ENCODE data around the gene KISS1R. TPM values are rescaled to one million over a fixed set of nuclear protein-coding genes. Genes with fewer than 3 reads are reported as not detected.
A peak's percentile ranks its signal among the peaks of the same experiment; 100 is the strongest.
"Not testable (repeated sequence)": the region's sequence is repeated elsewhere in the genome, so short reads cannot be mapped to it uniquely, and the experiment has no call there.

The KISS1R gene
- total RNA-seq, 1 experiment from 2014 or later: not detected

DNA sequence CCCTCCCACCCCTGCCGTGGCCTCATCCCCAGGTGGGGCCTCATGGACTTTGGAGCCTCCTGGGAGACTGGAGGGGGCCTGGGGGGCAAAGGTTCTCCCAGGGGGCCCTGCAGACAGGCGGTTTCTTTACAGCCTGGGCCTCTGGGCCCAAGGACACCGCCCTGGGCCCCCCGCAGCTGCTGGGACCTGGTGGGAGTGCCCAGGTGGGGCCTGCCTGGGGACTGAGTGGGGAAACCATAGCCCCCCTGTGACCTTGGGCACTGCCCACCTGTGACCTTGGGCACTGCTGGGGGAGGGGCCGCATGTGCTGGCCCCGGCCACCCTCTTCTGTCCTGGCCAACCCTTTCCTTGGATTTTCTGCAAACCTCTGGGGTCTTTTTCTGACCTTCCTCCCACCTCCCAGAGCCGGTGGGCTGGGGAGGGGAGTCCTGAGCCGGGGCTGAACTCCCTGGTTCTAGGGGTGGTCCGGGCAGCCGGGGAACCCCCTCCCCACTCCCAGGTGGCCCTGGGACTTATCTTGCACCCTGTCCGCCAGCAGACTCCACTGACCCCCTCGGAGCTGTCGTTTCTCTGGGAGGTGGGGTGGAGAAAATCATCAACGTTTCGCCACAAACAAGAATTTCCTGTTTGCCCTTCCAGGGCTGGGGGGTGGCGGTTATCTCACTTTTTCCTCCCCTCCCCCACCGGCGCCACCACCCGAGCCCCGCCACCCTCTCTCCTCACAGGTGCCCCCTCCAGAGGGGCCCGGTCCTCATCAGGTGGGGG, 35.7 kb downstream of the KISS1R start:
- DNase-seq (ENCODE audit: low spot score): no peak

- no peak for DNase-seq (ENCODE audit: low spot score)
Measured at GRCh38 chr19:953445-954271, 36.5 kb downstream of the KISS1R start.

GRCh38 chr19:954272-954671, 37.1 kb downstream of the KISS1R start:
- no peak for DNase-seq (ENCODE audit: low spot score)

DNA sequence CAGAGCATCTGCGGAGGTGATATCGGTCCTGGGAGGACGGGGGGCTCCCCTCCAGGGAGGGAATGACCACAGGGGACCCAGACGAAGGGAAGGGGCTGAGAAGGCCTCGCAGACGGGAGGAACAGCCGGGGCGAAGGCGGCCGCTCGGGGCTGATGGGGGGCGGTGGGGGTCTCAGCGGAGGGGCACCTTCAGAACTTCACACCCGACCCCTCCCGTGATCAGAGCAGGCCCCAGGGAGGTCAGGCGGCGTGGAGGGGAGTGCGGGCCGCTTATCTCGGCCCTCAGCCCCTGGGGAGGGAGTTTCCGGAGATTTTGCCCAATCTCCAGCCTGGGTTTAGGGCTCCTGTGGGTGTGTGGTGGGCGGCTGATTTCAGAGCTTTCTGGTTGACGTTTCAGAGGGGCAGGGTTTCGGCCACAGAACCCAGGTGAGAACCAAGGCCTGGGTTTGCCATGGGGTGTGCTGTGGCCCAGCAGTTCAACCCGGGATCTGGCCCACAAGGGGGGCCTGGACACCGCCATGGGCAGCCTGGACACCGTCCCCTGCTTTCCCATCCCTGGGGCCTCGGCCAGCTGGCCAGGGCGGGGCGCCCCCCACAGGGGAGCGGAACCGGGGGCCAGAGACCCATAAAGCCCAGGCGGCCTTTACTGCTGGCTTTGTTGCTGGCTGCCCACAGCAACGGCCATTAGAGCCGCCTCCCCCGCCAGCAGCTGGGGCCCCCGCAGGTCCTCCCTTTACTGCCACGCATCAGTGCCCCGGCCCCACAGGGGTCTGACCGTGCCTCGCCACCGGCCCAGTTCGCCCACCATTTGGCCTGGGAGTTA, 37.8 kb downstream of the KISS1R start:
- DNase-seq (ENCODE audit: low spot score): no peak

DNA sequence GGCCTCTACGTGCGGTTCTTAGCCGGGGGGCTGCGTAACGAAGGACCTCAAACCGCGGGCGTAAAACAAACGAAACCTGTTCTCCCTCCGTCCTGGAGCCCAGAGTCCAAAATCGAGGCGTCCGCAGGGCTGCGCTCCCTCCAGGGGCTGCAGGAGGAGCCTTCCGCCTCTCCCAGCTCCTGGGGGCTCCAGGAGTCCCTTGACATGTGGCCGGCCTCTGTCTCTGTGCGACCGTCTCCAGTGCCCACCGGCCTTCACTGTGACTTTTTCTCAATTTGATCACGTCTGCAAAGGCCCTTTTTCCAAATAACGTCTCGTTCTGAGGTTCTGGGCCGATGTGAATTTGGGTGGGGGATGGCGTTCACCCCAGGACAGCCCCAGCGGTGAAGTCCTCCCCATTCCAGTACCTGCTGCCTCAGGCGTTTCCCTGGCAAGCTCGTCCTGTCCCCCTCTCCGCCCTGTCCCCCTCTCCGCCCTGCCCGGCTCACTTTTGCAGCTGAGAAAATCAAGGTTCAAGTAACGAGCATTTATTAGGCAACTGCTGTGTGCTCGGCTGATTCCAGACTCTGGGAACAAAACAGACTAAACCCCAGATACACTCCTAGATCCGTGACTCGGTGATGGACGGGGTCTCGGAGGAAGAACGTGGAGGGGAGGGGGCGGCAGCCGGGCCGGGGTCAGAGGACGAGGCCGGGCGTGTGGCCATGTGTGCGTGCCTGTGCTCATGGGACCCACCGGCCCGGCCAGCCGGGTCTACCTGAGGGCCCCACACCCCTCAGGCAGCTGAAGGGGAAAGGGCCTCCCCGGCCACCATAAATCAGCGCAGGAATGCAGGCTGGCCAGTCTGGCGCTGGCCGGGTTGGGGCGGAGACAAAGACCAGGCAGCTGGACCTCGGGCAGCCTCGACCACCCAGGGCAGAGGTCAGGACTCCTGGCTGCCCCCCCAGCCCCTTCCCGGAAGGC, 39.0 kb downstream of the KISS1R start:
- peak; percentile 57 for DNase-seq (ENCODE audit: low spot score)

GRCh38 chr19:956766-957440, 39.8 kb downstream of the KISS1R start:
- peak; percentile 78 for DNase-seq (ENCODE audit: low spot score)

- not testable (repeated sequence) for DNase-seq (ENCODE audit: low spot score)
Measured at GRCh38 chr19:957578-957977, 40.4 kb downstream of the KISS1R start.

GRCh38 chr19:958967-959855, 42.1 kb downstream of the KISS1R start:
- DNase-seq (ENCODE audit: low spot score): peak; percentile 71

GRCh38 chr19:960020-960419, 42.9 kb downstream of the KISS1R start:
- DNase-seq (ENCODE audit: low spot score): no peak

DNA sequence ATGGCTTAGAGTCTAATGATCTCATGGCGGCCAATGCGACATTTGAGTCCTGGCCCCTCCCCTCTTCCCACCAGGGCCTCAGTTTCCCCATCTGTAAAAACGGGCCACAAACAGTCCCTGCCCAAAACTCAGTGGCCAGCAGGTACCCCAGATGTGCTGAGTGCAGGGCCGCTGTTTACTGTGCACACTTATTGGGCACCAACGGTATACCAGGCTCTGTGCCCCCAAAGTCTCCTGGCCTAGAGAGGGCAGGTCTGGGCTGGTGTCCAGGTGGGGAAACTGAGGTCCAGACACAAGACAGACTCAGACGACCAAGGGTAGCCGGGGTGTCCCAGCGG, 43.4 kb downstream of the KISS1R start:
- DNase-seq (ENCODE audit: low spot score): no peak

DNA sequence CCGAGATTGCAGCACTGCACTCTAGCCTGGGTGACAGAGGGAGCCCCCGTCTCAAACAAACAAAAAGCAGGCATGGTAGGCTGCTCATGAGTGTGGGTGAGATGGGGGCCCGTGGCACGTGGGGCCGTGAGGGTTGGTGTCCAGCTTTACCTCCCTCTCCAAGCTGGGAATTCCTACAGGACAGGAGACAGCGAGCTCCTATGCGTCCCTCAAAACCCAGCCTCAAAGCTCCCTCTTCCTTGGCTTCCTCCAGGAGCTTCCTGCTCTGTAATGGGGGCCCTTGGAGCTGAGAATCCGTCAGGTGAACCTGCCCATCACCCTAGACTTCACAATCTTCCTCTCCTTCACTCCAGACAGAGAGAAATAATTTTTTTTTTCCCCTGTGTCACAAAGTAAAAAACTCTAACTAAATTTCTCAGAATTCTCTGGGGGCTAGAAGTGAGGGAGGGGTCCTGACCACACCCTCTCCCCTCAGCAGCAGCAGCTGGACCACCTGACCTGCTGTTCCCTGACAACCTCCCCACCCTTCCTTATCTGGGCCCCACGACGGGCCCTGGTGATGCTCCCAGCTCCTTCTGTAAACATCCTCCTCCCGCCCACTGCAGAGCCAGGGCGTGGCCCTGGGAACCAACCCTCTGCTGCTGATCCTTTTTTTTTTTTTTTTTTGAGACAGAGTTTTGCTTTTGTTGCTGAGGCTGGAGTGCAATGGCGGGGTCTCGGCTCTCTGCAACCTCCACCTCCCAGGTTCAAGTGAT, 44.9 kb downstream of the KISS1R start:
- peak; percentile 68 for DNase-seq (ENCODE audit: low spot score)

DNA sequence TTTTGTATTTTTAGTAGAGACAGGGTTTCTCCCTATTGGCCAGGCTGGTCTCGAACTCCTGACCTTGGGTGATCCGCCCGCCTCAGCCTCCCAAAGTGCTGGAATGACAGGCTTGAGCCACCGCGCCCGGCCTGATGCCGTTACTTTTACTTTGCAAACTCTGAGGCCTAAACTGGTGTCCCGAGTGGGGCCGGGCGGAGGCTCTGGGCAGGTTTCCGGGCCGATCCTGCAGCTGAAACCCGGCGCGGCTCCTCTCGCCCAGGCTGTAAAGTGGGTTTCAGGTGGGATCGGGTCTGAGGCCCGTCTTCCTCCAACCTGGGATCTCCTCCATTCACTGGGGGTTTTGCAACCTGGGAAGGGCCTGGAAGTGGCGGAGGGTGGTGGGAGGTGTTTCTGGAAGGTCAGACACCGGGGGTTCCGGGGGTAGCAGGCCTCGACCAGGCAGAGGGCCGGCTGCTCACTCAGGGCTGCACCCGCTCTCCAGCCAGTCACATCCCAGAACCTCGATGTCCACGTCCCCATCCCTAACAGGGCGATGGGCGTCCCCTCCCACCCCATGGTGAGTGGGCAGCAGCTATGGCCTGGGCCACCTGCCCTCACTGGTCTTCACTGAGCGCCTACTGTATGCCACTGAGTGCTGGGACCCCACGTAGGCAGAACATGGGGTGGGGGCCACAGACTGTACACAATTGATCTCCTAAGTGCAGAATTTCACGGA, 45.7 kb downstream of the KISS1R start:
- DNase-seq (ENCODE audit: low spot score): no peak

DNA sequence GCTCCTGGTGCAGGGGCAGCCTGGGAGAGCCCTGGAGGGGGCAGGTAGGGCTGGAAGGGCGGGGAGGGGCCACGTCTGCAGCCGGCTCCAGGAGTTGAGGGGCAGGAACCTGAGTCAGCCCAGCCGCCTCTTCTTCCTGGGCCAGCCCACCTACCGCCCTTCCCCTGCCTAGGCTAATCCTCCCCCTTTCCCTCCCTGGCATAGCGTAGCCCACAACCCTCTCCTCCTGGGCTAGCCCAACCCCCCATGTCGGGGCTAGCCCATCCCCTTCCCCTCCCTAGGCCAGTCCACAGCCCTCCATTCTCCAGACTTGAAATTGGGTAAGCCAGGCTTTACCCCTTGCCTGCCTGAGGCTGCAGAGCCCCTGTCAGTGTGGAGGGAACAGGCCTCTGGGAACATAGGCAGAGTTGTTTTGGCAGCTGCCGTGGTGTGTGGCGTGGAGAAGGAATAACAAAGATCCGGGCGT, 46.4 kb downstream of the KISS1R start:
- no peak for DNase-seq (ENCODE audit: low spot score)

GRCh38 chr19:964116-964520, 47.0 kb downstream of the KISS1R start:
- no peak for DNase-seq (ENCODE audit: low spot score)

DNA sequence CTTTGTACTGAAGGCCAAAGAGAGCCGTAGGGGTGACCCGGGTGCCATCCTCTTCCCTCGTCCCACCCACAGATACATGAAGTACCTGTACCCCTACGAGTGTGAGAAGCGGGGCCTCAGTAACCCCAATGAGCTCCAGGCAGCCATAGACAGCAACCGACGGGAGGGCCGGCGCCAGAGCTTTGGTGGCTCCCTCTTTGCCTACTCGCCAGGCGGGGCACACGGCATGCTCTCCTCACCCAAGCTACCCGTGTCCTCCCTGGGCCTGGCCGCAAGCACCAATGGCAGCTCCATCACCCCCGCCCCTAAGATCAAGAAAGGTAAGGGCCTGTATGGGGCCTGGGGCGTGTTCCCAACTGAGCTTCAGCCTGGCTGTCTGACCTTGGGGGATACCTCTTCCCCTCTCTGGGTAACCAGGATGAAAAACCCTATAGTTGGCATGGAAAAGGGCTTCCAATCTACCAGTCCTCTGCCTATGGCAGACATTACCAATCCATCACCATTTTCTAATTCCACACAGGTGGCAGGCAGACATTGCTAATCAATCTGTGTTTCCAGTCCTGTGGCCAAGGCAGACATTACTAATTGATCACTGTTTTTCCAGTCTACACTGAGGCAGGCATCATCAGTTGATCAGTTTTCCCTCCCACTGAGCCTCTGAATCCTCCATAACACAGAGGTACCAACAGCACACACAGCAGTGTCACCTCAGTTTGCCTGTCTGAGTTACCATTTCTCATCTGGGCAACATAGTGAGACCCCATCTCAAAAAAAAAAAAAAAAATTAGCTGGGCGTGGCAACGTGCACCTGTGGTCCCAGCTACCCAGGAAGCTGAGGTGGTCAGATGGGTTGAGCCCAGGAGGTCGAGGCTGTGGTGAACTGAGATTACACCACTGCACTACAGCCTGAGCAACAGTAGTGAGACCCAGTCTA, 47.9 kb downstream of the KISS1R start:
- peak; percentile 40 for DNase-seq (ENCODE audit: low spot score)

GRCh38 chr19:966485-967088, 49.5 kb downstream of the KISS1R start:
- DNase-seq (ENCODE audit: low spot score): no peak

All from A172 (cell line).